ENCODE results near the gene CD63.

GRCh38 chr12:55733858-55734257 lies 5.0 kb upstream of the CD63 start:
- TF ChIP-seq JUN (CRISPR knock-in tag; IDR thresholded peaks at IDR 0.05) (no peak), SKI (IDR thresholded peaks at IDR 0.05; ENCODE audit: partially characterized antibody) (no peak)

All from HepG2 (cell line).